Stimulated activated CD8-positive, alpha-beta memory T cell treated with anti-CD3 and anti-CD28 coated beads, Interleukin-7, amount 100 ng/mL, for 4 hours (primary cell): ENCODE measurements around the gene MMP23B.
"Not testable (repeated sequence)": the region's sequence is repeated elsewhere in the genome, so short reads cannot be mapped to it uniquely, and the experiment has no call there.

Source experiments
- DNase-seq, 2 donors: peaks; one replicate each; pipeline ENCODE4 v3.0.0-alpha.2; 2020; ENCODE audit warnings: low read depth in 2 of 2

Gene MMP23B

DNA sequence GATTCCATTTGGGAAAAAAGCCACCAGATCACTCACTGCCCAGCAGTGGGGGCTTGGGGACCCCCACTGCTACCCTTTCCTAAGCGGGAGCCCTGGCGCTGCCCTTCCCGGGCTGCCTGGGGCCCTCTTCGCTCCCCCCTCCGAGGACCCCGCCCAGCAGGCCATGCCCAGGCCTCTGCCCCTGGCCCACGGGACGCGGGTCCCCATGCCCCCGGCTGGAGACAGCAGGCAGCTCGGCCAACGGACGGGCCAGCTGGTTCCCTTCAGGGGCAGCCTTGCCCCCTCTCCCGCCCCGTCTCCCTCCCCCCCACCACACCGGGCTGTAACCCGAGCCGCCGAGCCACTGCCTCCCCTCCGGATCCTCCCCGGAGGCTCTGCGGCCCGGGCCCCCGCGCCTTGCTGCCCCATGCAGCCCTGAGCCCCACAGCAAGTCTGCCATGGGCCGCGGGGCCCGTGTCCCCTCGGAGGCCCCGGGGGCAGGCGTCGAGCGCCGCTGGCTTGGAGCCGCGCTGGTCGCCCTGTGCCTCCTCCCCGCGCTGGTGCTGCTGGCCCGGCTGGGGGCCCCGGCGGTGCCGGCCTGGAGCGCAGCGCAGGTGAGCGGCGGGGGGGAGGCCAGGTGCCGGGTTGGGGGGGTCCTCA, at the start of gene MMP23B:
Gene MMP23B (plus strand): TSS at position 392 of the 639 bp plus-strand sequence. CDS start 46 bp downstream, at position 438.
- no peak for DNase-seq

DNA sequence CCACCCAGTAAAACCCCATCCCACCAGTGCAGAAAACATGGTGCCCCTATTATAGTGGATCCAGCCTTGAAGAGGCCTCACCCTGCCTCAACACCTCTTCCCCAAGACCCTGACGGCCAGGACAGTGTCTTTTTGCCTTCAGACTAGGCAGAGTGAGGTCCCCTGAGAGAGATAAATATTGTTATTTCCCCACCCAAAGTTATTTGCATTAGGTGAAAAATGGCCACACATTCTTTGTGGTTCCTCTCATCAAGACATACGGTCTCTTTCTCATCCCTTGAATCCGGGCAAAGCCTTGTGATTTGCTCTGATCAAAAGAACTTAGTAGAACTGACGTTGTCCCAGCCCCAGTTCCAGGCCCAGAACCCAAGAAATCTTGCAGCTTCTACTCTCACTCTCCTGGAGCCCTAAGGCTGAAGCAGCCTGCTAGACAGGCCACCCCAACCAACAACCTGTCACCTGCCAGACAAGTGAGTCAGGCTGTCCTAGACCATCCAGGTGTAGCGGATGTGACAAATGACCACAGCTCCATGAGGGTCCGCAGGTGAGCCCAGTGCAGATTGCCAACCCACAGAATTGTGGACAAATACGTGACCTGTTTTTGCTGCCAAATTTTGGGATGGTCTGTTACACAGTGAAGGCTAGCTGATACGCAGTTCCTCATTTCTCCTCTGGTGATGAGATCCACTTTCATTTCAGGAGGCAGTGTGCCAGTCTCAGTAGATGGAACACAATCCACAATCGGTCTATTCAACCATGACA, 49.2 kb upstream of the MMP23B start:
- no peak for DNase-seq

DNA sequence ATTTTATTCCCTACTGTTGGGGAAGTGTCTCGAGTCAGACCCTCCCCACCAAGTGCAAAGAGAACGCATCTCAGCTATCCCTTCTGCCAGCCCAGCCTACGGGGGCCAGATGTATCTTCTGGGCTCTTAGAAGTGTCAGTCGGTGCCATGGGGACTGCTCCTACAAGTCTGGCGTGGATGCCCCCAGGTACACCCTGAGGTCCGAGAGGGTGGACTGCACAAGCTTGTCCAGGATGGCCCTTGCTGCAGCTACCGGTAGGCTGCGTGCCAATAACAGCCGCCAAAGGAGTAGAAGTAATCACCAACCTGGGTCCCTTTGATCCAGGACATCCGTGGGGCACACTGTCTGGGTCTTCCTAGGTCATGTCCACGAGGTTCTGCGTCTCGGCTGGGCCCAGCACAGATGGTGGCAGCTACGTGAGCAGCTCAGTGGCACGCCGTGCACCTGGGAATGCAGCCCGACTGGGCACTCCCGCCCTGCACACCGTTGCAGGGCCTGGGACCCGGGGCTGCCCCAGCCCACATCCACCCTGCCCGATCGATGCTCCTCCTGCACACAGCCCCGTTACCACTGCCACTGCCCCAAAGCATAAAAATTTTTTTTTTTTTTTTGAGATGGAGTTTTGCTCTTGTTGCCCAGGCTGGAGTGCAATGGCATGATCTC, 48.5 kb upstream of the MMP23B start:
- no peak for DNase-seq

DNA sequence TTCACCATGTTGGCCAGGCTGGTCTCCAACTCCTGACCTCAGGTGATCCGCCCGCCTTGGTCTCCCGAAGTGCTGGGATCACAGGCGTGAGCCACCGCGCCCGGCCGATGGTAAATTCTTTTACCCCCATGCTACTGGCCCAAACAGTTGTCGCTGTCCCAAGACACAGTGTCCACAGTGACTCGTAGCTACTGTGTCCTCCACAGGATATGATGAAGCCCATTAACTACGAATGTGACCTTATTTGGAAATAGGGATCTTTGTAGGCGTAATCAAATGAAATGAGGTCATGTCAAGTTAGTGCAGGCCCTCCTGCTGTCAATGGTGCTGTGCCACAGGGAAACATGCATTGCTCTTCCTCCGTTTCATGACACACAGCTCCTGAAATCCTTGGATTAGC, 40.5 kb upstream of the MMP23B start:
- DNase-seq: no peak

DNA sequence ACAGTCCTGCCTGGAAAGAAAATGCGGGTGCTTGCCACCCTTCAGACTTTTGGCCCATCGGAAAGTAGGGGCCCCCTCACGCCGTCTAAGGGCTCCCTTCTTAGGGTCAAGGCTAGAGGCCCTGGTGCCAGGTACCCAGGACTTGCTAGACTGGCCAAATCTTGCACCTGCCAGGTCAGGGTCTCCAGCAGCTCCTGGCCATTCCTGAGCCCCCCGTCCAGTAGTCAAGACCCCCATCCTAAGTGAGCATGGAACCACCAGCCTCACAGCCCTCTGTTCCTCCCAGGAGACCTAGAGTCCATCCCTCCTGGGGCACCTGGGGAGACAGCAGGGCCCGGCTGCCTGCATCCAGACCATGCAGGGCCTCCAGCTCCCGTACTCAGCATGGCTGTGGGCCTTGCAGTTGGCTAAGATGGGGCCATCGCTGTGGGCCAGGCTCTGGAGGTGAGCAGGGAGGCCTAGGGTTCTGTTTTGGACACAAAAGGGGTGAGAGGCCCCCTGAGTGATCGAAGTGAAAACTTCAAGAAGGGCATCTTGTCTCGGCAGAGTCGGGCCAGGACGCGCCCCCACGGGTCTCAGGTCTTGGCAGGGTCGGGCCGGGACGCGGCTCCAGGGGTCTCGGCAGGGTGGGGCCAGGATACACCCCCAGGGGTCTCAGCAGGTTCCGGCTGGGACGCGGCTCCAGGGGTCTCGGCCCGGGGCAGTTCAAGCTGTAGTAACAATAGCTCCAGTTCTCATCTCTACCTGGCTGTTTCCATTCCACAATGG, 38.0 kb upstream of the MMP23B start:
- DNase-seq: no peak

DNA sequence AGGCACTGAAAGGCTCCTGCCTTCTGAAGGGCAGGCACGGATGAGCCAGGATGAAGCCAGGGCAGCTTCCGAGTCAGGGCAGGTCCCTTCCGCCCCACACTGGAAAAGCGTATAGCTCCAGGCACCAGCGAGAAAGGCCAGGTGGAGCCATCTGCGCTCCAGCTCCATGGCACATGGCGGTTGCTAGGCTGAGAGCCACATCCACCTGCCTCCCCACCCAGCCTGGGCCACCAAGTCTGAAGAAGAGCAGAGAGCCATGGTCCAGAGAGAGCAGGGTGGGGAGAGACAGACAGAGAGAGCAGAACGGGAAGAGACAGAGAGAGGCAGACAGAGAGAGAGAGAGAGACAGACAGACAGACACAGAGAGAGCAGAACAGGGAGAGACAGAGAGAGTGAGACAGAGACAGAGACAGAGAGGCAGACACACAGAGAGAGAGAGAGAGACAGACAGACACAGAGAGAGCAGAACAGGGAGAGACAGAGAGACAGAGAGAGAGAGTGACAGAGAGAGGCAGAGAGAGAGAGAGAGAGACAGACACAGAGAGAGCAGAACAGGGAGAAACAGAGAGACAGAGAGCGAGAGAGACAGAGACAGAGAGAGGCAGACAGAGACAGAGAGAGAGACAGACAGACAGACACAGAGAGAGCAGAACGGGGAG, 37.2 kb upstream of the MMP23B start:
- no peak for DNase-seq

- DNase-seq: not testable (repeated sequence)
Observed at GRCh38 chr1:1595341-1595740, 36.6 kb upstream of the MMP23B start.

- DNase-seq: no peak
Observed at GRCh38 chr1:1596493-1597274, 35.3 kb upstream of the MMP23B start.

- no peak for DNase-seq
Observed at GRCh38 chr1:1597275-1597930, 34.6 kb upstream of the MMP23B start.

DNA sequence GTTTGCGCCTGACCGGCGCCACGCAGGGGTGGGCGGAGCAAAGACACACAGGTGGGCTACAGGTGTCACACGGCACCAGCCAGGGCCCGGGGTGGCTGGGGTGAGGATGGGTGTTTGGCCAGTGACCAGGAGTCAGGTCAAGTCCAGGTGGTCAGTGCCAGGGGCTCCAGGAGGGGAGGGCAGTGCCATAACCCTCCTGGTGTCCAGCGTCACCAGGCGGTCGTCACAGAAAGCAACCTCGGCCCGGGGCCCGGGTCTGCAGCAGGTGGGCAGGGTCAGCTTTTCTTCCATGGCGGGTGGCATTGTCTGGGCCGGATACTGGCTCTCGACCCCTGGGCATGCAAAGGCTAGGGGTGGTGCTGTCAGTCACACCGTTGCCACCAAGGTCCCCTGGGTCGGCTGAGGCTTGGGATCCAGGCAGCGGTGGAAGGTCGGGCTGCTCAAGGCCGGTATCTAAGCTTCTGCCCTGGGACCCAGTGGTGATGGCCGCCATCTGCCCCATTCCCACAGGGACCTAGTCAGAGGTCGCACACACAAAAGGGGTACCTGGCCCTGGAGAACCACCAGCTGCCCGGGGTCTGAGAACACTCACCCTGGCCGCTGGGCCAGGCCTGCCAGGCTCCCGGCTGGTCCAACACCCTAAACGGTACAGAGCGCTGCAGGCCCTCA, 33.8 kb upstream of the MMP23B start:
- DNase-seq: no peak

DNA sequence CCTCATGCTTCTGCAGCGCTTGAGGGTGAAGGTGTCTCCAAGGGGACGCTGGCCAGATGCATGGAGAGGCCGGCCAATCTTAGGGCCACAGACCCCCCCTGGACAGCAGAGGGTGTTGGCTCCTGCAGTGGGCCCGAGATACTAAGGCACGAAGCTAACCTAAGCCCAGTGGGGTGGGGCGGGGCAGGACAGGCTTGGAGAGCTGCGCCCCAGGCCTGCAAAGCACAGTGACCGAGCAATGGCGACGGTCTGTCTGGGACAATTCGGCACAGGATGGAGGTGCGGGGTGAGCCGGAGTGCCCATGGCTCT, 33.3 kb upstream of the MMP23B start:
- DNase-seq: no peak

DNA sequence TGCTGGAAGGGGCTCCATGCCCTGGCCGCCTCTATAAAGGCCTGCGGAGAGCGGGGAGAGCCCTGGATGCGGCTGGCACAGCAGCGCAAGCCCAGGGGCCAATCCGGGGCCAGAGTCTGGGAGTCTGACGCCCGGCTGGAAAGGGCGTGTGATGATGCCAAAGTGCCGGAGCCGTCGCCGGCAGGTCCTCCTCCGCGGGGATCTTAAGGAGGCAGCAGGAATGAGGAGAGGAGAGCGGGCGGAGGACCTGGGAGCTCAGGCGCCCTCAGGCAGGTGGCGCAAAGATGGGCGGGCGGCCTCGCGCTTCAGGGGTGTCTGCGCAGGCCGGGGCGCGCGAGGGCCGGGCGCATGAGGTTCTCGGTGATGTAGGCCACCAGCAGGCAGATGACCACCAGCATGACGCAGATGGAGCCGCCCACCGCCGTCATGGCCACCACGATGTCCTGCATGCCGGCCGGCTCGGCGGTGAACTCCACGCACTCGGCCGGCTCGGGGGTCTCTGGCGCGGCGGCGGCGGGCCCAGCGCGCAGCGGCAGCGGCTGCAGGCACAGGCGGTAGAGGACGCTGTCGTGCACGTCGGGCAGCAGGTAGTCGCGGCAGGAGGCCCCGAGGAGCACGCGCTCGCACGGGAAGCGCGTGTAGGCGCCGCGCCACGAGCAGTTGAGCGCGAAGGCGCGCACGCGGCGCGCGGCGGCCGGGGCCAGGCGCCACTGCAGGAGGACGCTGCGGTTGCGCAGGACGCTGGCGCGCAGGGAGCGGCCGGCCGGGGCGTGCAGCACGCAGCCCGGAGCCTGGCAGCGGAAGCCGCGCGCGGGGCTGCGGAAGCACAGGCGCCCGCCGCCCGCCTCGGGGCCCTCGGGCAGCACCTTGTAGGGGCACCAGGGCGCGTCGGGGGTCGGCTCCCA, 32.7 kb upstream of the MMP23B start:
- DNase-seq: no peak

GRCh38 chr1:1599935-1600860, 31.8 kb upstream of the MMP23B start, which contains the start of gene FNDC10:
Gene FNDC10 (minus strand): TSS chr1:1600135. CDS start chr1:1600015, 120 bp downstream.
- DNase-seq: no peak

DNA sequence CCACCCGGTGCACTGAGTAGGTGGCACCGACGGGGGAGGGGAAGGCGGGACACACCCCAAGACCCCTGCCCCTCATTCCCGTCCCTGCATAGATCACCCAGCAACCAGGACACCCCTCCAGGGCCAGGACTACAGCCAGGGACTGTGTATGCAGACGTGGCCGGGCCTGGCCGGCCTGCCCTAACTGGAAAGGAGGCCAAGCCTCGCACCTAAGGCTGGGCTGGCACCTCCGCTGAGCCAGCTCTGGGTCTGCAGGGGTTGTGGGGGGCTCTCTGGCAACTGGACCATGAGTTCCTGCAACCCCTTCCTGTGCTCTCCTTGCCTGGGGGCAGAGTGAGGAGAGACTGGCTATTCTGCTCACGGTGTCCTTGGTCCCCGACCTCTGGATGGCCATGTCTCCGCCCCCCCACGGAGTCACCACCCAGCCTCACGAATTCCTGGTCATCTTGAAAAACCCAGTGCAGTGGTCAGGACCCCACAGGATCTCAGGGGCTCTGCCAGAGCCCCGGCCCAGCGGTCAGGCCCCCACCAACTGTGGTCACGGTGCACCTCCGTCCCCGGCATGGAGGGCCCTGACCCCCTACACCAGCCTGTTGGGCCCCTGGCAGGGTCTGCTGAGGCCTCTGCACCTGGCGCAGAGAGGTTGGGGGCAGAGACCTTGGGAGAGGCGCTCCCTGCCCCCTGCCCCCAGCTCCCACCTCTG, 31.0 kb upstream of the MMP23B start:
- no peak for DNase-seq

DNA sequence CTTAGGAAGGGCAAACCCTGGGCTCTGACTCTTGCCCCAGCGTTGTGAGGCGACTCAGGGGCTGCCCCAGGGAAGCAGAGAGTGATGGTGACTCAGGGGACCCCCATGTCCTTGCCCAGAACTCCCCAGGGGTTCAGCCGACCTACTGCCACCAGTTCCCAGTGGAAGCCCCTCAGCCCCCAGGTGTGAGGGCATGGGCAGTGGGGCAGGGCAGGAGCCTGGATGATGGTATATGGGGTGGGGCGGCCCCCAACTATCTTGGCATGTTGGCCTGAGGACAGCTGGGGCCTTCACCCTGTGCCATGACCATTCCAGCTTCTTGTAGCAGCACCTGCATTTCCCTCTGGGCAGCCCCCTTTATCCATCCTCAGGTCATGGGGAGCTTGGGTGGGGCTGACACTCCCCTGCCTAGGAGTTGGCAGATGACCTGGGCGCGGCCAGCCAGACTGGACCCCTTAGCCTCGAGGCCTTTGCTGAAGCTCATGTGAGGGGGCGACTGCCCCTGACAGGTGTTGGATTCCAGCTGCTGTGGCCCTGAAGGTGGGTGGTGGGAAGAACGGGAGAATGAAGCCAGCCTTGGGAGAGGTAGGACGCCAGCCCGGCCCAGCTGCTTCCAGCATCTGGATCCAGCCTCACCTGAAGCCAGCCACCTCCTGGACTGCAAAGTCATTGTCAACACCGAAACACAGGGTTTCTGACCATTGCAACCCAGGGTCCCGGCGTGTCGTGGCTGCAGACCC, 30.2 kb upstream of the MMP23B start:
- DNase-seq: no peak

GRCh38 chr1:1602304-1602967, 29.5 kb upstream of the MMP23B start:
- DNase-seq: no peak
